Vagina (tissue), 2 donors: ENCODE measurements around the gene FANCE. TPM values are rescaled to one million over a fixed set of nuclear protein-coding genes. Genes with fewer than 3 reads are reported as not detected.

Experiments
- DNase-seq, 2 donors: peaks; one replicate each; pipeline ENCODE4 v3.0.0-alpha.2; 2017; ENCODE audit errors: extremely low spot score in 2 of 2
- H3K27ac ChIP-seq: fragments of 200-600 bp; sonication (generic); one replicate; pipeline ENCODE4 v1.5.1; 2019
- H3K27me3 ChIP-seq: fragments of 200-600 bp; sonication (generic); one replicate; pipeline ENCODE4 v1.5.1; 2019
- H3K36me3 ChIP-seq, 2 donors: fragments of 200-600 bp; sonication (generic); one replicate each; pipeline ENCODE4 v1.5.1; 2017 to 2019
- H3K4me1 ChIP-seq: fragments of 200-600 bp; sonication (generic); one replicate; pipeline ENCODE4 v1.5.1; 2019
- H3K4me3 ChIP-seq, 2 donors: fragments of 200-600 bp; sonication (generic); 1 replicate in 1 of 2; 2 replicates in 1 of 2; pipeline ENCODE4 v1.5.1; 2016 to 2019
- H3K9me3 ChIP-seq: fragments of 200-600 bp; sonication (generic); one replicate; pipeline ENCODE4 v1.5.1; 2019
- CTCF ChIP-seq, 3 experiments: fragments of 450-650 bp in 2 of 3; fragments of 200-600 bp in 1 of 3; sonication (generic) in 1 of 3; IDR thresholded peaks; one replicate each; pipeline ENCODE4 v1.5.1; 2017 to 2019; ENCODE audit warnings: antibody characterized with exemption in 3 of 3, mild to moderate bottlenecking in 2 of 3, moderate library complexity in 2 of 3
- POLR2A ChIP-seq, 2 donors: fragments of 450-650 bp; IDR thresholded peaks; one replicate each; pipeline ENCODE4 v1.6.1; 2017; ENCODE audit warnings: antibody characterized with exemption in 2 of 2, mild to moderate bottlenecking in 2 of 2, moderate library complexity in 2 of 2
- POLR2AphosphoS5 ChIP-seq, 2 donors: sonication (generic); formaldehyde crosslinking; IDR thresholded peaks; one replicate each; pipeline ENCODE4 v1.9.0; 2017; ENCODE audit warnings: antibody characterized with exemption in 2 of 2, mild to moderate bottlenecking in 2 of 2, low read depth in 1 of 2; ENCODE audit not compliant: insufficient read depth in 1 of 2
- intact Hi-C: fragments of 100-400 bp; cut with DNase I; formaldehyde crosslinking; loops from one replicate; pipeline ENCODE4 v1.15.1; 2023
- total RNA-seq: library from RNA; depleted of rRNA; stranded (reverse); fragments of >200 nt; gene quantifications from one replicate; pipeline ENCODE4 v1.2.3, GENCODE V29; 2016

Gene FANCE
- total RNA-seq, 1 donor from 2014 or later: 10.1 TPM

DNA sequence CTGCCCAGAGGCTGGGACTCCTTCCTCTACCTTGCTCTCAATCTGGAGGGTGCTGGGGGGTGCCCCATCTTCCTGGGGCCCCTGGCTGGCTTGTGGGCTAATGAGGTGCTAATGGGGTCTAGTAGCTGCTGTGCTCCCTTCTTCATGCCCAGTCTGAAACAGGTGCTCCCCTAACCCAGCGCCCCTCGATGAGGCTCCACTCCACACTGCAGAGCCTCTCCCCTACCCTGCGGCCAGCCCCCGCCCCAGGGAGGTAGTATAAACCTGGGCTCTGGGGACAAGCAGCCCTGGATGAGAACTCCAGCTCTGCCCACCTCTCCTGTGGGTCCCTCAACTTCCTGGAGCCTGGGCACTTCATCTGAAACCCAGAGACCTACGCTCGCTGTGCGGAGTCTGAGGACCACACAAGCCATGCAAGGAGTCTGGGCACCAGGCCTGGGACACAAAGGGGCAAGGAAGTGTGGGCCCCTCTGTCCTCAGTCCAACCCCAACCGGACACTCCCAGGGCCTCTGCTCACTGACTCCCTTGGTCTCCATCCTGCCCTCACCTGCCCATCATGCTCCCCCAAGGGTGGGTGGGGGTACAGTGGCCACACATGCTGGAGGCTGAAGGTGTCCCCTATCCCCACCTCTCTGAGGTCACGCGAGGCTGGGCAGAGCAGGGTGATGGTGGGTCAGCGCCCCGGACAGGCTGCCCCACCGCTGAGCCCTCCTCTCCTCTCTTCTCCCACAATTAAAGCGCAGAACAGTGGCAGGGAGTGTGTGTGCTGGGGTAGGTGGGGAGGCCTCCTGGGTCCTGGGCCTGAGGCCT is 22.2 kb downstream of the FANCE start:
- no peak for TF ChIP-seq POLR2AphosphoS5 (IDR thresholded peaks at IDR 0.05; ENCODE audit: insufficient read depth in 1 of 2, low read depth in 1 of 2)
- Histone ChIP-seq H3K27me3 (no peaks in the 10 kb centered on the region), H3K36me3 (peaks cover 0 to 60% of the 10 kb centered on the region in 2 donors), H3K4me3 (no peak overlapping the region), H3K9me3 (no peaks in the 10 kb centered on the region), H3K27ac (no peak overlapping the region), H3K4me1 (peaks cover 35% of the 10 kb centered on the region)
- no peak for DNase-seq
- intact Hi-C loops: no loop called here

- Histone ChIP-seq H3K4me3 (no peak overlapping the region), H3K36me3 (peaks cover 0 to 62% of the 10 kb centered on the region in 2 donors), H3K9me3 (no peaks in the 10 kb centered on the region), H3K4me1 (peaks cover 28% of the 10 kb centered on the region), H3K27me3 (no peaks in the 10 kb centered on the region), H3K27ac (no peak overlapping the region)
- intact Hi-C loops: no loop called here
- DNase-seq: no peak
- TF ChIP-seq POLR2AphosphoS5 (IDR thresholded peaks at IDR 0.05; ENCODE audit: insufficient read depth in 1 of 2, low read depth in 1 of 2) (no peak), CTCF (IDR thresholded peaks at IDR 0.05) (no peak), POLR2A (IDR thresholded peaks at IDR 0.05) (no peak)
Observed at GRCh38 chr6:35474942-35475570, 22.9 kb downstream of the FANCE start.

GRCh38 chr6:35475573-35475972 is 23.4 kb downstream of the FANCE start:
- TF ChIP-seq POLR2A (IDR thresholded peaks at IDR 0.05) (no peak), POLR2AphosphoS5 (IDR thresholded peaks at IDR 0.05; ENCODE audit: insufficient read depth in 1 of 2, low read depth in 1 of 2) (no peak), CTCF (IDR thresholded peaks at IDR 0.05) (no peak)
- no peak overlapping the region for H3K4me3 ChIP-seq
- peaks cover 23% of the 10 kb centered on the region for H3K4me1 ChIP-seq
- H3K9me3 ChIP-seq: no peaks in the 10 kb centered on the region
- no peak overlapping the region for H3K27ac ChIP-seq
- DNase-seq: no peak
- H3K27me3 ChIP-seq: no peaks in the 10 kb centered on the region
- intact Hi-C loops: no loop called here
- peaks cover 0 to 57% of the 10 kb centered on the region in 2 donors for H3K36me3 ChIP-seq

GRCh38 chr6:35476004-35476403 is 23.9 kb downstream of the FANCE start:
- DNase-seq: no peak
- Histone ChIP-seq H3K27ac (no peak overlapping the region), H3K4me1 (peaks cover 18% of the 10 kb centered on the region), H3K36me3 (peaks cover 0 to 53% of the 10 kb centered on the region in 2 donors), H3K27me3 (no peaks in the 10 kb centered on the region), H3K9me3 (no peaks in the 10 kb centered on the region), H3K4me3 (no peak overlapping the region)
- intact Hi-C loops: no loop called here
- TF ChIP-seq POLR2AphosphoS5 (IDR thresholded peaks at IDR 0.05; ENCODE audit: insufficient read depth in 1 of 2, low read depth in 1 of 2): no peak
- TF ChIP-seq POLR2A (IDR thresholded peaks at IDR 0.05): no peak
- no peak for TF ChIP-seq CTCF (IDR thresholded peaks at IDR 0.05)

- DNase-seq: no peak
- peaks cover 0 to 44% of the 10 kb centered on the region in 2 donors for H3K36me3 ChIP-seq
- H3K4me1 ChIP-seq: peaks cover 8% of the 10 kb centered on the region
- no peaks in the 10 kb centered on the region for H3K27me3 ChIP-seq
- no peaks in the 10 kb centered on the region for H3K9me3 ChIP-seq
- TF ChIP-seq POLR2AphosphoS5 (IDR thresholded peaks at IDR 0.05; ENCODE audit: insufficient read depth in 1 of 2, low read depth in 1 of 2): no peak
- TF ChIP-seq POLR2A (IDR thresholded peaks at IDR 0.05): no peak
- no peak for TF ChIP-seq CTCF (IDR thresholded peaks at IDR 0.05)
- intact Hi-C loops: no loop called here
- no peak overlapping the region for H3K27ac ChIP-seq
- H3K4me3 ChIP-seq: no peak overlapping the region
Observed at GRCh38 chr6:35477028-35477427, 24.9 kb downstream of the FANCE start.
